CD14-positive monocyte (primary cell): ENCODE data around the gene RAB26. TPM values are rescaled to one million over a fixed set of nuclear protein-coding genes. Genes with fewer than 3 reads are reported as not detected.

Source experiments
- DNase-seq, 3 donors: peaks; one replicate each; pipeline ENCODE4 v3.0.0-alpha.2; 2011 to 2022
- H2AFZ ChIP-seq: 2 replicates; pipeline ENCODE4 v1.6.0; 2012; ENCODE audit warnings: mild to moderate bottlenecking, low read depth, low read length, inconsistent platforms; ENCODE audit not compliant: insufficient read depth, poor library complexity, severe bottlenecking
- H3K27ac ChIP-seq, 2 donors: 1 replicate in 1 of 2; 2 replicates in 1 of 2; pipeline ENCODE4 v1.5.1; 2012 to 2013; ENCODE audit warnings: low read length in 2 of 2, control low read depth in 1 of 2, inconsistent platforms in 1 of 2, low read depth in 1 of 2, mild to moderate bottlenecking in 1 of 2
- H3K27me3 ChIP-seq, 2 donors: one replicate each; pipeline versions ENCODE4 v1.6.0 to v1.6.1; 2011 to 2013; ENCODE audit warnings: low read length in 2 of 2; ENCODE audit not compliant: control insufficient read depth in 2 of 2, insufficient read depth in 2 of 2
- H3K36me3 ChIP-seq, 2 donors: replicated peaks in 1 of 2; 1 replicate in 1 of 2; 2 replicates in 1 of 2; pipeline versions ENCODE4 v1.5.1 to v1.6.1; 2012 to 2013; ENCODE audit warnings: low read length in 2 of 2, control low read depth in 1 of 2, inconsistent platforms in 1 of 2, mild to moderate bottlenecking in 1 of 2; ENCODE audit not compliant: insufficient read depth in 2 of 2, control insufficient read depth in 1 of 2
- H3K4me1 ChIP-seq, 2 donors: 1 replicate in 1 of 2; 2 replicates in 1 of 2; pipeline versions ENCODE4 v1.5.1 to v1.6.1; 2012 to 2013; ENCODE audit warnings: low read length in 2 of 2, control low read depth in 1 of 2, inconsistent platforms in 1 of 2, mild to moderate bottlenecking in 1 of 2, moderate library complexity in 1 of 2; ENCODE audit not compliant: insufficient read depth in 2 of 2, control insufficient read depth in 1 of 2
- H3K4me2 ChIP-seq: replicated peaks from 2 replicates; pipeline ENCODE3; 2012; ENCODE audit warnings: low read length, moderate library complexity, mild to moderate bottlenecking; ENCODE audit not compliant: poor library complexity, severe bottlenecking; ENCODE audit errors: extremely low read depth
- H3K4me3 ChIP-seq, 3 experiments: fragments of 200-600 bp in 1 of 3; sonication (generic) in 1 of 3; replicated peaks in 1 of 3; 1 replicate in 2 of 3; 2 replicates in 1 of 3; pipeline ENCODE4 v1.5.1; 2011 to 2013; ENCODE audit warnings: low read length in 3 of 3, mild to moderate bottlenecking in 3 of 3, control low read depth in 2 of 3, low read depth in 2 of 3, inconsistent platforms in 1 of 3, moderate library complexity in 1 of 3
- H3K79me2 ChIP-seq: 2 replicates; pipeline ENCODE4 v1.6.0; 2012; ENCODE audit warnings: mild to moderate bottlenecking, control low read depth, inconsistent platforms, low read length, moderate library complexity; ENCODE audit not compliant: insufficient read depth
- H3K9ac ChIP-seq: 2 replicates; pipeline ENCODE4 v1.6.0; 2017; ENCODE audit warnings: low read length, mild to moderate bottlenecking; ENCODE audit not compliant: insufficient read depth, poor library complexity, severe bottlenecking
- H3K9me3 ChIP-seq, 2 donors: replicated peaks in 1 of 2; 1 replicate in 1 of 2; 2 replicates in 1 of 2; pipeline versions ENCODE4 v1.5.1 to v1.6.1; 2012 to 2013; ENCODE audit warnings: low read length in 2 of 2, control low read depth in 1 of 2; ENCODE audit not compliant: control insufficient read depth in 1 of 2, insufficient read depth in 1 of 2
- H4K20me1 ChIP-seq: 2 replicates; pipeline ENCODE4 v1.6.0; 2012; ENCODE audit warnings: mild to moderate bottlenecking, low read length, control low read depth, moderate library complexity; ENCODE audit not compliant: insufficient read depth
- H3K27ac Mint-ChIP-seq, 7 donors: one replicate each; pipeline ENCODE4 v1.8.0; 2020; ENCODE audit warnings: mild to moderate bottlenecking in 7 of 7, mixed read lengths in 7 of 7, moderate library complexity in 6 of 7, inconsistent platforms in 2 of 7
- H3K27me3 Mint-ChIP-seq, 3 donors: one replicate each; pipeline ENCODE4 v1.8.0; 2021 to 2022; ENCODE audit warnings: low read depth in 3 of 3, mild to moderate bottlenecking in 3 of 3, mixed read lengths in 3 of 3, moderate library complexity in 3 of 3, inconsistent platforms in 1 of 3
- H3K36me3 Mint-ChIP-seq, 2 donors: one replicate each; pipeline ENCODE4 v1.8.0; 2020; ENCODE audit warnings: mixed read lengths in 2 of 2, inconsistent platforms in 1 of 2, mild to moderate bottlenecking in 1 of 2
- H3K4me1 Mint-ChIP-seq: one replicate; pipeline ENCODE4 v1.8.0; 2020; ENCODE audit warnings: mild to moderate bottlenecking, mixed read lengths
- H3K4me3 Mint-ChIP-seq, 2 donors: one replicate each; pipeline ENCODE4 v1.8.0; 2020; ENCODE audit warnings: mild to moderate bottlenecking in 2 of 2, mixed read lengths in 2 of 2, moderate library complexity in 1 of 2
- H3K9me3 Mint-ChIP-seq, 7 donors: one replicate each; pipeline ENCODE4 v1.8.0; 2020 to 2022; ENCODE audit warnings: mixed read lengths in 7 of 7, mild to moderate bottlenecking in 6 of 7, moderate library complexity in 6 of 7, inconsistent platforms in 2 of 7
- CTCF ChIP-seq: fragments of 200-600 bp; IDR thresholded peaks from one replicate; pipeline ENCODE4 v1.8.0; 2022; ENCODE audit warnings: antibody characterized with exemption, mild to moderate bottlenecking
- WGBS: methylation state at CpG from one replicate; pipeline ENCODE4 v1.1.5; 2013; ENCODE audit warnings: missing lambda C conversion rate; ENCODE audit not compliant: insufficient coverage; 5-methylcytosine and 5-hydroxymethylcytosine counted together
- intact Hi-C, 2 donors: fragments of 100-400 bp; cut with micrococcal nuclease; formaldehyde crosslinking; loops; one replicate each; pipeline versions ENCODE4 v1.15.0 to v1.15.1; 2023
- polyA plus RNA-seq, 3 donors: library from polyadenylated mRNA; depleted of rRNA in 1 of 3; unstranded in 2 of 3; stranded (reverse) in 1 of 3; fragments of 300-500 nt in 2 of 3; fragments of >200 nt in 1 of 3; fragmentation: Illumina TruSeq in 2 of 3; gene quantifications; 1 replicate in 2 of 3; 2 replicates in 1 of 3; pipeline ENCODE4 v1.2.3, GENCODE V29; 2012 to 2021

Gene RAB26
- polyA plus RNA-seq, 3 donors: not detected

GRCh38 chr16:2166263-2167067, 18.0 kb downstream of the RAB26 start:
- no peak for TF ChIP-seq CTCF
- Histone ChIP-seq H3K36me3 (peaks cover 57 to 66% of the 10 kb centered on the region in 2 donors), H3K4me3 (no peak overlapping the region), H3K79me2 (peaks cover 34% of the 10 kb centered on the region), H3K9me3 (peaks cover 0 to 7% of the 10 kb centered on the region in 2 donors), H3K4me1 (no peaks in the 10 kb centered on the region), H2AFZ (no peak overlapping the region), H3K9ac (no peak overlapping the region), H3K27me3 (no peaks in the 10 kb centered on the region), H3K27ac (no peak overlapping the region), H3K4me2 (no peak overlapping the region), H4K20me1 (peaks cover 40% of the 10 kb centered on the region)
- 98% methylated on average over 9 of the region's 17 CpGs for WGBS
- Mint-ChIP-seq H3K9me3 (peaks cover 0 to 14% (median 4%) of the 10 kb centered on the region in 7 donors), H3K27me3 (peaks cover 0 to 3% (median 0%) of the 10 kb centered on the region in 3 donors), H3K36me3 (peaks cover 15 to 59% of the 10 kb centered on the region in 2 donors), H3K4me1 (no peaks in the 10 kb centered on the region), H3K27ac (peak overlapping the region in 4 of 7 donors; percentile 19 to 65 (median 58)), H3K4me3 (no peak overlapping the region)
- no peak for DNase-seq
- intact Hi-C loops: no loop called here

- intact Hi-C loops: no loop called here
- Mint-ChIP-seq H3K4me3 (no peak overlapping the region), H3K36me3 (peaks cover 19 to 65% of the 10 kb centered on the region in 2 donors), H3K27me3 (peaks cover 0 to 3% (median 0%) of the 10 kb centered on the region in 3 donors), H3K4me1 (no peaks in the 10 kb centered on the region), H3K27ac (peak overlapping the region in 2 of 7 donors; percentile 37 to 58), H3K9me3 (peaks cover 0 to 11% (median 4%) of the 10 kb centered on the region in 7 donors)
- H3K9ac ChIP-seq: no peak overlapping the region
- no peak overlapping the region for H3K4me2 ChIP-seq
- peaks cover 27% of the 10 kb centered on the region for H3K79me2 ChIP-seq
- H3K9me3 ChIP-seq: peaks cover 0 to 7% of the 10 kb centered on the region in 2 donors
- peaks cover 61 to 73% of the 10 kb centered on the region in 2 donors for H3K36me3 ChIP-seq
- no peak overlapping the region for H2AFZ ChIP-seq
- no peaks in the 10 kb centered on the region for H3K4me1 ChIP-seq
- TF ChIP-seq CTCF: no peak
- DNase-seq: no peak
- H3K27ac ChIP-seq: no peak overlapping the region
- no peaks in the 10 kb centered on the region for H3K27me3 ChIP-seq
- H4K20me1 ChIP-seq: peaks cover 33% of the 10 kb centered on the region
- no peak overlapping the region for H3K4me3 ChIP-seq
- 96% methylated on average over 18 of the region's 18 CpGs for WGBS
Observed at GRCh38 chr16:2167068-2167638, 18.7 kb downstream of the RAB26 start.
